Astrocyte of the hippocampus (primary cell): ENCODE data around the gene RASSF3.
"Not testable (repeated sequence)": the region's sequence is repeated elsewhere in the genome, so short reads cannot be mapped to it uniquely, and the experiment has no call there.

Source experiments
- DNase-seq: peaks from one replicate; pipeline ENCODE4 v3.0.0; 2011; ENCODE audit warnings: low read depth, low spot score

The RASSF3 gene

GRCh38 chr12:64595863-64596793 is 14.2 kb upstream of the RASSF3 start:
- DNase-seq, result no peak

GRCh38 chr12:64598831-64599230 is 11.5 kb upstream of the RASSF3 start:
- DNase-seq, result no peak

DNA sequence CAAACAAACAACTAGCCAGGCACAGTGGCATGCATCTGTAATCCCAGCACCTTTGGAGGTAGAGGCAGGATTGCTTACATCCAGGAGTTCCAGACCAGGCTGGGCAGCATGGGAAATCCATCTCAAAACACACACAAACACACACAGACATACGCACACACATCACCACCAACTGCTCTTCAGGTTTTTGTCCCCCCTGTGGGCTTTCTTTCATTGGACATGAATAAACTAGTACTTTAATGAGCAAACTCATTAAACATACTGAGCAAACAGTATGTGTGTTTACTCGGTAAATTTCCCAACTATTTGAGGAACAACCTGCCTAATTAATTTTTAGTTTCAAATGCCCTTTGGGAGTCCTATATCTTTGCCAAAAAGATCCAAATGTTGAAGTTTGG is 10.1 kb upstream of the RASSF3 start:
- DNase-seq, result no peak

DNA sequence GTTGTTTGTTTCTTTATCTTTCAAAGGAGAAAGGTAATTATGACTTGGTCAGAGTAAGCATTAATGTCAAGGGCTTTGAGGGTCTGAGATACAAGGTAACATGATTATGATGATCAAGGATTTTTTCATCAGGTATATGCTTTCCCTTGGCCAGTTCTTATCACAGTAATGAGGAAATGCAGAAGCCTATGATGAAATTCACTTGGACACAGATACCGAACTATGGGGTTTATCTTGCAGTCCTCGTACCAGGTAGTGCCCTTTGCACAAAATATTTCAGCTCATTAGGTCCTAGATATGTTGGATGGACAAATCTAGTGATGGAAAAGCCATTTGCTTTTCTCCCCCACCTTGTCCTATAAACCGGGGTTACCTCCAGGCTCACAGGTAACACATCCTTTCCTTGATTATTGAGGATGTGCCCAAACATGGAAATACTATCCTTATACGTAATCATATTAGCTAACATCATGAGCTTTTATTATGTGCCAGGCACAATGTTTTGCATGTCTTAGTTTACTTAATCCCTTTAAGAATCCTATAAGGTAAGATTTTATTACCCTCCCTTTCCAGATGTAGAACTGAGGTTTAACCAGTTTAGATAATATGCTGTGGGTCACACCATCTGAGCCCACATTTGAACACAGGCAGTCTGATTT is 7.0 kb upstream of the RASSF3 start:
- DNase-seq, result no peak

DNA sequence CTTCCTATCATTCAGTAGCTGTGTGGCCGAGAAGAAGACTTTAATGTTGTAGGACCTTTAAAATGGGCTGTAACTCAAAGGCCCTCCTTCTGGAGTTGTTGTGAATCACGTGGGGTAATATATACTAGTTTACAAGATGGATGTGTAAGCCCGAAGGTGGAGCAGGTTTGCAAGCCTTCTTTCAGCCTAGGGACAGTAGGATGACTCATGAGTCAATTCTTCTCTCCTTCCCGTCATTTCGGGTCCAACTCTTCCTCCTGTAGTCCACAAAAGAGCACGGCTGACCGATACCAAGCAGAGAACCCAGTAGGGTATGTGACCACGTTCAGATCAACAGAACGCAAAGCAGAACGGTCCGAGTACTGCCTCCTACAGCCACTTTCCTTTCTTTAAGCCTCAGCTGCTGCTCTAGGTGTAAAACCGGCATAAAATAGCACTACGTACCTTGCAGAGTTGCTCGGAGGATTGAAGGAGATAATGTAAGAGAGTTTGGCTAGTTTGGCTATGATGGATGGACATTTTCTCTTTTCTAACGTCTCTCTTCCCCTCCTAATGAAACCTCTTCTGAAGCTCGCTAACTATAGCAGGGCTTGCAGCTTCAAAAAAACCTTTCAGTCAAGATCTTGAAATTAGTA is 1.3 kb upstream of the RASSF3 start:
- DNase-seq, result peak; percentile 45

- DNase-seq, result no peak
Measured at GRCh38 chr12:64609536-64610078, 688 bp upstream of the RASSF3 start.

GRCh38 chr12:64610660-64611340 is 505 bp downstream of the RASSF3 start:
- DNase-seq, result peak; percentile 73

DNA sequence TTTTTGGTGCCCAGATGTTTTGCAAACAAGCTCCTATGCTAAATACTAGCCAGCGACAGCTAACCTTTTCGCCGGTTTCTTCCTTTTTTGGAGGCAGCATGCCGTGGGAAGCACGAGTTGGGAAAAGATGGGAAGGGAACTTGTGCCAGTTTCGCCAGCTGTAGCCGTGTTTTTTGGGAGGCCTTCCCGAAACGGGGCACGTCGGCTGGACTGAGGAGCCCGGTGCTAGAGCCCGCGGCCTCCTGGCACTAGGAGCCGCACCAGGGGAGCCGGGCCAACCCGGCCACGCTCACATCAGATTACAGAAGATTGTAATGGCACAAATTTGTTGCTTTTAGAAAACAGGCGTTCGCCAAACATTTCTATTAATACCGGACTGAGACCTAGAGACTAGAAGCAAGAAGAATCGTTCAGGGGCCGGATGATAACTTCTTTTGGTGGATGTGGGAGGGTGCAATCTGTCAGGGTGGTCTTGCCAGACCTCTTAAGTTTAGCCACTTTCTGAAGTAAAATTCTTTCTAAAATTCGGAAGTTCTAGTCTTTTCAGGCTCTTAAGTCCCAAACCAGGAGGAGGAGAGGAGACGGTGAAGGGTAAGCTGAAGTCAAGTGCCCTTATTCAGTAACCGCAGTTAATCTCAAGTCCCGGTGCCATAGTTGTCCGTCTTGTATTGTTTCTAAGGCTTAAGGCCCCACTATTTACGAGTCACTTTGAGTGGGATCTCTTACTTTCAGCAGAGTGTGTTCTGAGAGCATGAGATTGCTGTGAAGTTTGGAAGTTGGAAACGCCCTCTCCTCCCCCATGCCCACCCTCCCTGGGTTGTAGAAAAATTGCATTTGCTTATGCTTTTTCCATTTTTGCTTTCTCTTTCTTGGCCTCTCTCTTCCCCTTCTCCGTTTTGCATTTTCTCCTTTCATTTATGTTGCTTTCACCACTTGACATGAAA is 1.3 kb downstream of the RASSF3 start:
- peak; percentile 59 for DNase-seq

- no peak for DNase-seq
Measured at GRCh38 chr12:64612843-64613242, 2.5 kb downstream of the RASSF3 start.

GRCh38 chr12:64613775-64614398 is 3.6 kb downstream of the RASSF3 start:
- DNase-seq, result not testable (repeated sequence)

DNA sequence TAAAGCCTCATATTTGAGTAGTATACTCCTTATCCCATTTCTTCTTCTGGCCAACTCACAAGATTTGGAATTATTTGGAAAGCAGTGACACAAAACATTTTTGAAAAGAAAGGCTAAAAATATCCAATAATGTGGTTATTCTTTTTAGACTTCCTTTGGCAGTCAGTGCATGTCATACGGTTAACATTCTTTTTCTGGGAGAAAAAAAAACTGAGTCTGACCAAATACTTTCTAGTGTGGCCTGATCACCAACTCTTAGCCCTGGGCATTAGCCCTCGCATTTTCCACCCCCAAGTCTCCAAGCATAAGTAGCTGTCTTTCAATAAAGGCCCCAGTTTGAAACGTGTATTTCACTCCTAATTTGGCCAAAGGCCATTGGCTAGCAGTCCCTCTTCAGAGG is 5.9 kb downstream of the RASSF3 start:
- peak; percentile 57 for DNase-seq

GRCh38 chr12:64618953-64619590 is 8.8 kb downstream of the RASSF3 start:
- DNase-seq, result no peak

GRCh38 chr12:64621257-64621942 is 11.1 kb downstream of the RASSF3 start:
- DNase-seq, result no peak

GRCh38 chr12:64624035-64624434 is 13.7 kb downstream of the RASSF3 start:
- no peak for DNase-seq

- peak; percentile 87 for DNase-seq
Measured at GRCh38 chr12:64625243-64626077, 15.2 kb downstream of the RASSF3 start.

DNA sequence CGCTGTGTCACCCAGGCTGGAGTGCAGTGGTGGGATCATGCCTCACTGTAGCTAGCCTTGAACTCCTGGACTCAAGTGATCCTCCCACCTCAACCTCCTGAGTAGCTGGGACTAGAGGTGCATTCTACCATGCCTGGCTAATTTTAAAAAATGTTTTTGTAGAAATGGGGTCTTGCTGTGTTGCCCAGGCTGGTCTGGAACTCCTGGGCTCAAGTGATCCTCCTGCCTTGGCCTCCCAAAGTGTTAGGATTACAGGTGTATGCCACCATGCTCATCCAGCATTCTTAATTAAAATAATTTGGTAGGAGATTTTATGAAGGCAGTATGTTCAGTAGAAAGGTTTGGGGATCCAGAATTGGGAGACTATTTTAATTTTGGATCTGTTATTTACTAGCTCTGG is 16.3 kb downstream of the RASSF3 start:
- not testable (repeated sequence) for DNase-seq

GRCh38 chr12:64627771-64628170 is 17.5 kb downstream of the RASSF3 start:
- DNase-seq, result peak; percentile 65

- no peak for DNase-seq
Measured at GRCh38 chr12:64631197-64631596, 20.9 kb downstream of the RASSF3 start.
